D341Med (cell line): ENCODE results near the gene IL37.
A peak's percentile ranks its signal among the peaks of the same experiment; 100 is the strongest.
"Not testable (repeated sequence)": the region's sequence is repeated elsewhere in the genome, so short reads cannot be mapped to it uniquely, and the experiment has no call there.

Source experiments
- DNase-seq: peaks from one replicate; pipeline ENCODE4 v3.0.0; 2012; ENCODE audit warnings: low spot score

Gene IL37

GRCh38 chr2:112923237-112923966 is 12.4 kb downstream of the IL37 start:
- no peak for DNase-seq

- DNase-seq, result no peak
Observed at GRCh38 chr2:112923967-112924338, 13.0 kb downstream of the IL37 start.

GRCh38 chr2:112924360-112924759 is 13.4 kb downstream of the IL37 start:
- no peak for DNase-seq

GRCh38 chr2:112924821-112925220 is 13.9 kb downstream of the IL37 start:
- DNase-seq, result no peak

GRCh38 chr2:112926707-112927106 is 15.7 kb downstream of the IL37 start:
- DNase-seq, result no peak

GRCh38 chr2:112927745-112928144 is 16.8 kb downstream of the IL37 start:
- no peak for DNase-seq

GRCh38 chr2:112933261-112933660 is 22.3 kb downstream of the IL37 start:
- no peak for DNase-seq

- not testable (repeated sequence) for DNase-seq
Observed at GRCh38 chr2:112934117-112934516, 23.2 kb downstream of the IL37 start.

- no peak for DNase-seq
Observed at GRCh38 chr2:112936927-112937232, 25.9 kb downstream of the IL37 start.

- no peak for DNase-seq
Observed at GRCh38 chr2:112938904-112939303, 27.9 kb downstream of the IL37 start.

- no peak for DNase-seq
Observed at GRCh38 chr2:112939425-112939824, 28.5 kb downstream of the IL37 start.

GRCh38 chr2:112940859-112941625 is 30.1 kb downstream of the IL37 start:
- DNase-seq, result no peak

- DNase-seq, result peak; percentile 84
Observed at GRCh38 chr2:112941753-112942653, 31.0 kb downstream of the IL37 start.

GRCh38 chr2:112942654-112943002 is 31.7 kb downstream of the IL37 start:
- no peak for DNase-seq

GRCh38 chr2:112944971-112945370 is 34.0 kb downstream of the IL37 start:
- DNase-seq, result no peak

GRCh38 chr2:112946086-112946485 is 35.1 kb downstream of the IL37 start:
- no peak for DNase-seq

GRCh38 chr2:112947374-112947773 is 36.4 kb downstream of the IL37 start:
- DNase-seq, result no peak

- no peak for DNase-seq
Observed at GRCh38 chr2:112949456-112949855, 38.5 kb downstream of the IL37 start.

- no peak for DNase-seq
Observed at GRCh38 chr2:112954364-112954763, 43.4 kb downstream of the IL37 start.

- no peak for DNase-seq
Observed at GRCh38 chr2:112957511-112957910, 46.5 kb downstream of the IL37 start.

GRCh38 chr2:112958428-112959108 is 47.6 kb downstream of the IL37 start:
- DNase-seq, result peak; percentile 63

GRCh38 chr2:112959109-112959812 is 48.3 kb downstream of the IL37 start:
- peak; percentile 37 for DNase-seq
